ENCODE data around the gene SLIT3. TPM values are rescaled to one million over a fixed set of nuclear protein-coding genes. Genes with fewer than 3 reads are reported as not detected.

The SLIT3 gene
- total RNA-seq, 1 donor from 2014 or later = 31.8 TPM

GRCh38 chr5:168898247-168898911 is 402.6 kb downstream of the SLIT3 start:
- Mint-ChIP-seq H3K27ac (ENCODE audit: unreplicated experiment) (no peak overlapping the region), H3K27me3 (ENCODE audit: unreplicated experiment) (peaks cover 11% of the 10 kb centered on the region), H3K9me3 (ENCODE audit: unreplicated experiment) (no peaks in the 10 kb centered on the region), H3K4me1 (ENCODE audit: unreplicated experiment) (no peaks in the 10 kb centered on the region), H3K4me3 (ENCODE audit: unreplicated experiment) (no peak overlapping the region), H3K36me3 (ENCODE audit: unreplicated experiment) (no peaks in the 10 kb centered on the region)
- TF ChIP-seq, protein P1, sequence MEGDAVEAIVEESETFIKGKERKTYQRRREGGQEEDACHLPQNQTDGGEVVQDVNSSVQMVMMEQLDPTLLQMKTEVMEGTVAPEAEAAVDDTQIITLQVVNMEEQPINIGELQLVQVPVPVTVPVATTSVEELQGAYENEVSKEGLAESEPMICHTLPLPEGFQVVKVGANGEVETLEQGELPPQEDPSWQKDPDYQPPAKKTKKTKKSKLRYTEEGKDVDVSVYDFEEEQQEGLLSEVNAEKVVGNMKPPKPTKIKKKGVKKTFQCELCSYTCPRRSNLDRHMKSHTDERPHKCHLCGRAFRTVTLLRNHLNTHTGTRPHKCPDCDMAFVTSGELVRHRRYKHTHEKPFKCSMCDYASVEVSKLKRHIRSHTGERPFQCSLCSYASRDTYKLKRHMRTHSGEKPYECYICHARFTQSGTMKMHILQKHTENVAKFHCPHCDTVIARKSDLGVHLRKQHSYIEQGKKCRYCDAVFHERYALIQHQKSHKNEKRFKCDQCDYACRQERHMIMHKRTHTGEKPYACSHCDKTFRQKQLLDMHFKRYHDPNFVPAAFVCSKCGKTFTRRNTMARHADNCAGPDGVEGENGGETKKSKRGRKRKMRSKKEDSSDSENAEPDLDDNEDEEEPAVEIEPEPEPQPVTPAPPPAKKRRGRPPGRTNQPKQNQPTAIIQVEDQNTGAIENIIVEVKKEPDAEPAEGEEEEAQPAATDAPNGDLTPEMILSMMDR (IDR thresholded peaks at IDR 0.05) = no peak
- DNase-seq (ENCODE audit: extremely low spot score, unreplicated experiment) = no peak

GRCh38 chr5:168897387-168898122 is 403.4 kb downstream of the SLIT3 start:
- TF ChIP-seq, protein P1 (IDR thresholded peaks at IDR 0.05) = no peak
- Mint-ChIP-seq H3K4me3 (ENCODE audit: unreplicated experiment) (no peak overlapping the region), H3K36me3 (ENCODE audit: unreplicated experiment) (no peaks in the 10 kb centered on the region), H3K9me3 (ENCODE audit: unreplicated experiment) (no peaks in the 10 kb centered on the region), H3K27ac (ENCODE audit: unreplicated experiment) (no peak overlapping the region), H3K27me3 (ENCODE audit: unreplicated experiment) (peaks cover 11% of the 10 kb centered on the region), H3K4me1 (ENCODE audit: unreplicated experiment) (no peaks in the 10 kb centered on the region)
- DNase-seq (ENCODE audit: extremely low spot score, unreplicated experiment) = no peak

DNA sequence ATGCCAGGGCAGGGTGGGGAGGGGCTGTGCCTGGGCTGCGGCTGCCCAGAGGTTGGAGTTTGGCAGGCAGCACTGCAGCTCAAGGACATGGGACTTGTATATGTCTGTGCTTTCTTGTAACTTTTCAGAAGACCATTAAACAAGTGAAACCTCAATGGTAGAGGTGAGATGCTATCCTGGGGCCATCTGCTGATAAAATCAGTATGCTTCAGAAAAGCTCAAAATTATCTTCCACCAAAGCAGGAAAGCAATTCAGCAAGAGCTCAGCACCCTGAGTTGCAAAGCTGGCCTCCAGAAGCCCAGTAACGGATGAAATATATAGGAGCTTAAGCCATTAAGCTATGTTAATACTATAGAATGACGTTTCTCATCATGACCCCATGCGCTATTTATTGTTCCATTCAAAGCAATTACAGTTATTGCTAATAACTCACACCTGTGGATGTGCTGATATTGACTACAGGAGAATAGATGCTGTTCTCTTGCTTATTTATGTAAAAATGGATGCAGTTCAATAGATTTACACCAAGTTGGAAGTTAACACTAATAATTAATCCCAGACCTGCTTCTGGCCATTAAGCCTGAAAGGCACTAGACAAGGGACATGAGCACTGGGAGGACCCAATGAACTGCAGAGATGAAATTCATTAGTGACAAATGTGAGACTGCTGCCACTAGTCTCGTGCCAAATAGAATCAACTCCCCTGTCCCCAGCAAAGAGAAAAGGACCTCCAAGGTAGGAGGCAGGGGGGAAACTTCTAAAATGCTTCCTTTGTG is 405.5 kb downstream of the SLIT3 start:
- Mint-ChIP-seq H3K4me1 (ENCODE audit: unreplicated experiment) (no peaks in the 10 kb centered on the region), H3K9me3 (ENCODE audit: unreplicated experiment) (no peaks in the 10 kb centered on the region), H3K27me3 (ENCODE audit: unreplicated experiment) (peaks cover 11% of the 10 kb centered on the region), H3K4me3 (ENCODE audit: unreplicated experiment) (no peak overlapping the region), H3K36me3 (ENCODE audit: unreplicated experiment) (no peaks in the 10 kb centered on the region), H3K27ac (ENCODE audit: unreplicated experiment) (no peak overlapping the region)
- no peak for DNase-seq (ENCODE audit: extremely low spot score, unreplicated experiment)
- TF ChIP-seq, protein P1 (IDR thresholded peaks at IDR 0.05) = no peak

GRCh38 chr5:168893283-168893682 is 407.7 kb downstream of the SLIT3 start:
- Mint-ChIP-seq H3K4me3 (ENCODE audit: unreplicated experiment) (no peak overlapping the region), H3K27ac (ENCODE audit: unreplicated experiment) (no peak overlapping the region), H3K36me3 (ENCODE audit: unreplicated experiment) (no peaks in the 10 kb centered on the region), H3K4me1 (ENCODE audit: unreplicated experiment) (no peaks in the 10 kb centered on the region), H3K9me3 (ENCODE audit: unreplicated experiment) (no peaks in the 10 kb centered on the region), H3K27me3 (ENCODE audit: unreplicated experiment) (peaks cover 11% of the 10 kb centered on the region)
- TF ChIP-seq, protein P1 (IDR thresholded peaks at IDR 0.05) = no peak
- DNase-seq (ENCODE audit: extremely low spot score, unreplicated experiment) = no peak
